ENCODE data around the gene OR51F2.

OR51F2 gene

GRCh38 chr11:4821021-4821420, at the start of gene OR51F2:
TSS of gene OR51F2 (plus strand) at chr11:4821321. CDS start at chr11:4821422, 101 bp downstream.
- Histone ChIP-seq H3K4me2 (ENCODE audit: low read depth, low read length, poor library complexity, severe bottlenecking) (no peak within 1 kb of the TSS), H3K9me2 (replicated peaks; ENCODE audit: low read depth, low read length) (no peaks in the 10 kb centered on the region), H3K27me3 (ENCODE audit: insufficient read depth, low read length, poor library complexity, severe bottlenecking) (no peaks in the 10 kb centered on the region), H3K9ac (ENCODE audit: low read depth, low read length, poor library complexity, severe bottlenecking) (no peak within 1 kb of the TSS), H3K79me2 (ENCODE audit: insufficient read depth, low read length) (no peaks in the 10 kb centered on the region), H3F3A (ENCODE audit: low read depth) (no peaks in the 10 kb centered on the region), H4K20me1 (ENCODE audit: insufficient read depth, low read length, poor library complexity, severe bottlenecking) (no peaks in the 10 kb centered on the region), H3K4me3 (ENCODE audit: low read length, poor library complexity, severe bottlenecking) (no peak within 1 kb of the TSS), H3K4me1 (ENCODE audit: insufficient read depth, low read length, poor library complexity, severe bottlenecking) (no peaks in the 10 kb centered on the region), H3K36me3 (ENCODE audit: insufficient read depth, low read length) (no peaks in the 10 kb centered on the region), H3K9me3 (ENCODE audit: insufficient read depth, low read depth, low read length) (no peaks in the 10 kb centered on the region), H2AFZ (ENCODE audit: low read length) (no peak within 1 kb of the TSS)
- no peak for TF ChIP-seq CTCF (conservative IDR thresholded peaks at IDR 0.05; ENCODE audit: low read length)
- no peak for TF ChIP-seq EZH2phosphoT487 (IDR thresholded peaks at IDR 0.05; ENCODE audit: borderline replicate concordance)

- Histone ChIP-seq H3K36me3 (ENCODE audit: insufficient read depth, low read length) (no peaks in the 10 kb centered on the region), H3K27me3 (ENCODE audit: insufficient read depth, low read length, poor library complexity, severe bottlenecking) (no peaks in the 10 kb centered on the region), H3K9me3 (ENCODE audit: insufficient read depth, low read depth, low read length) (no peaks in the 10 kb centered on the region), H3K79me2 (ENCODE audit: insufficient read depth, low read length) (no peaks in the 10 kb centered on the region), H3K4me1 (ENCODE audit: insufficient read depth, low read length, poor library complexity, severe bottlenecking) (no peaks in the 10 kb centered on the region), H2AFZ (ENCODE audit: low read length) (no peak overlapping the region), H3F3A (ENCODE audit: low read depth) (no peaks in the 10 kb centered on the region), H4K20me1 (ENCODE audit: insufficient read depth, low read length, poor library complexity, severe bottlenecking) (no peaks in the 10 kb centered on the region), H3K9ac (ENCODE audit: low read depth, low read length, poor library complexity, severe bottlenecking) (no peak overlapping the region), H3K4me2 (ENCODE audit: low read depth, low read length, poor library complexity, severe bottlenecking) (no peak overlapping the region), H3K4me3 (ENCODE audit: low read length, poor library complexity, severe bottlenecking) (no peak overlapping the region), H3K9me2 (replicated peaks; ENCODE audit: low read depth, low read length) (no peaks in the 10 kb centered on the region)
- TF ChIP-seq EZH2phosphoT487 (IDR thresholded peaks at IDR 0.05; ENCODE audit: borderline replicate concordance) = no peak
- TF ChIP-seq CTCF (conservative IDR thresholded peaks at IDR 0.05; ENCODE audit: low read length) = no peak
Measured at GRCh38 chr11:4782454-4782853, 38.7 kb upstream of the OR51F2 start.

GRCh38 chr11:4797206-4797605, 23.9 kb upstream of the OR51F2 start:
- TF ChIP-seq EZH2phosphoT487 (IDR thresholded peaks at IDR 0.05; ENCODE audit: borderline replicate concordance) (no peak), CTCF (conservative IDR thresholded peaks at IDR 0.05; ENCODE audit: low read length) (no peak)
- no peak overlapping the region for H3K4me2 ChIP-seq (ENCODE audit: low read depth, low read length, poor library complexity, severe bottlenecking)
- no peaks in the 10 kb centered on the region for H3K27me3 ChIP-seq (ENCODE audit: insufficient read depth, low read length, poor library complexity, severe bottlenecking)
- no peaks in the 10 kb centered on the region for H3F3A ChIP-seq (ENCODE audit: low read depth)
- no peak overlapping the region for H2AFZ ChIP-seq (ENCODE audit: low read length)
- H3K9me3 ChIP-seq (ENCODE audit: insufficient read depth, low read depth, low read length) = no peaks in the 10 kb centered on the region
- no peaks in the 10 kb centered on the region for H3K9me2 ChIP-seq (replicated peaks; ENCODE audit: low read depth, low read length)
- H4K20me1 ChIP-seq (ENCODE audit: insufficient read depth, low read length, poor library complexity, severe bottlenecking) = no peaks in the 10 kb centered on the region
- H3K4me1 ChIP-seq (ENCODE audit: insufficient read depth, low read length, poor library complexity, severe bottlenecking) = no peaks in the 10 kb centered on the region
- no peak overlapping the region for H3K9ac ChIP-seq (ENCODE audit: low read depth, low read length, poor library complexity, severe bottlenecking)
- no peak overlapping the region for H3K4me3 ChIP-seq (ENCODE audit: low read length, poor library complexity, severe bottlenecking)
- H3K36me3 ChIP-seq (ENCODE audit: insufficient read depth, low read length) = no peaks in the 10 kb centered on the region
- no peaks in the 10 kb centered on the region for H3K79me2 ChIP-seq (ENCODE audit: insufficient read depth, low read length)

Measured in Loucy (cell line).